ENCODE data around the gene UPK1A.
A peak's percentile ranks its signal among the peaks of the same experiment; 100 is the strongest.
"Not testable (repeated sequence)": the region's sequence is repeated elsewhere in the genome, so short reads cannot be mapped to it uniquely, and the experiment has no call there.

The UPK1A gene

DNA sequence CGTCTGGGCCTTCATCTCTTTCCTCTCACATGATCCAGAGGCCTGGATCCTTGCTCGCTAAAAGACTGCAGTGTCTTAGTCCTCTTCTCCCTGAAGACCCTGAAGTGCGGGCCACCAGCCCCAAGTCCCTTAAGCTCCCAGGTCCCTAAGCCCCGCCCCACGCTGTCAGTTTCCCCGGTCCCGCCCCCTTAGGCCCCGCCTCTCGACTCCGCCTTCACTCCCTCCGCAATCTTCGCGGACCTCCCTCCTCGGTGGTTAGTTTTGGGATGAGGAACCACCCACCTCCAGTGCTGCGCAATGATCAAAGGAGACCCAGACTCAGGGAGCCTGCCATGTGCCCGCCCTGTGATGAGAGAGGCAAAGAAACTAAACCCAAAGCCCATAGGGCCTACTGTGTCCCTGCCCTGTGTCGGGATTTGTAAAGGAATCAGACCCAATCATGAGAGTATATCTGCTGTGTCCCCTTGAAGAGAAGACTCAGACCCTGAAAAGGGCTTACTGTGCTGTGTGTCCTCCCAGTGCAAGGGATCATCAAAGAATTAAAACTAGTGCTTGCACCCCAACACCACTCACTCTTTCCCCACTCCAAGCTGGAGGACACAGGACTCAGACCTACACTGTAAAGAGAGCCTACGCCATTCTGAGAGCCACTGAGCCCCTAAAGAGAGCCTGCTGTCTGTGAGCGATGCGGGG, 21.2 kb upstream of the UPK1A start:
- DNase-seq = peak; percentile 88

GRCh38 chr19:35645680-35646511, 20.4 kb upstream of the UPK1A start:
- DNase-seq = peak; percentile 23

DNA sequence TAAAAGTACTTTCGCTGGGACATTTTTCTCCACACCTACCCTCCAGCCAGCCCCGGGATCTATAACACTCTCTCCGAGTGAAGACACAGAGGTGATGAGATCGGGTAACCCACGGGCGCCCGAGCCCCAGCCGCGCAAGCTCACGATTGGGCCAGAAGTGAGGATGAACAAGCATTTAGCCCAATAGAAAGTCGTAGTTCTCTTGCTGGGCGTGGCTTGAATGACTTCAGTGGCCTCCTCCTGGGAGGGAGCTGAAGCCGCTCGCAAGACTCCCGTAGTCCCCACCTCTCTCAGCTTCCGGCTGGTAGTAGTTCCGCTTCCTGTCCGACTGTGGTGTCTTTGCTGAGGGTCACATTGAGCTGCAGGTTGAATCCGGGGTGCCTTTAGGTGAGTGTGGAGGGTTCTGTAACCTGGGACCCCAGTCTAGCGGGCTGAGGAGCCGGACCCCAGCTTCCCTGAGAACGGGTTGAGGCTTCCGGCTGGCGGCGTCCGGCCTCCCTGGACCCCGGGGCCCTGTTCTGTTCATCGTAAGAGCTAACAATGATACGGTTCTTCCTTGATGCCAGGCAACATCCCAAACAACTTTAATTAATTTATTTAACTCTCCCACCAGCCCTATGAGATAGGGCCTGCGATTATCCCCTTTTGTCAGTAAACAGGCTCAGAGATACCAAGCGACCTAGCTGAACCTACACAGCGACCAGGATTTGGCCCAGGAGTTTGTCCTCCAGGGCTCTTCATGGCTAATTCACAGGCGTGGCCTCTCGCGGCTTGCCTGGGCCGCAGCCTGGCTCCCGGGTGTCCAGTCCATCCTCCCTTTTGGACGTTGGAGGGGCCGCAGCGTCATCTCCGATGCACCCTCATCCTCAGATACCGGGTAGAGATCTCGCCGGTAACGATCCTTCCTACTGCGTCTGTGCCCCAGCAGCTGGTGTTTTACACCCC, 18.0 kb upstream of the UPK1A start, which contains the start of gene COX6B1:
Gene COX6B1 (plus strand): TSS at position 307 of the 945 bp plus-strand sequence. CDS start 2,921 bp downstream, outside the sequence.
- DNase-seq = peak; percentile 100

DNA sequence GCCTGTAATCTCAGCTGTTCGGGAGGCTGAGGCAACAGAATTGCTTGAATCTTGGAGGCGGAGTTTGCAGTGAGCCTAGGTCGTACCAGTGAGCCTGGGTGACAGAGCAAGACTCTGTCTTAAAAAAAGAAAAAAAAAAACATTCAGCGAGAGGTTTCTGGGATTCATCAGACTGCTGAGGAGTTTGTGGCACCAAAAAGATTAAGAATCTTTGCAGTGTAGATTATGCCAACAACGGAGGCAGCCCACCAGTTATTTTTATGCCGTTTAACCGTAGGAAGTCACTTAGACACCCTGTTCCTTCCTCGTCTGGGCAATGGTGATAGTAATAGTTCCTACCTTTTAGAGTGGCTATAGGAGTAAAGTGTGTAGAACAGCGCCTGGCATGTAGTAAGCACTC, 15.7 kb upstream of the UPK1A start:
- no peak for DNase-seq

GRCh38 chr19:35654828-35655227, 11.5 kb upstream of the UPK1A start:
- not testable (repeated sequence) for DNase-seq

GRCh38 chr19:35655600-35655999, 10.7 kb upstream of the UPK1A start:
- DNase-seq = no peak

DNA sequence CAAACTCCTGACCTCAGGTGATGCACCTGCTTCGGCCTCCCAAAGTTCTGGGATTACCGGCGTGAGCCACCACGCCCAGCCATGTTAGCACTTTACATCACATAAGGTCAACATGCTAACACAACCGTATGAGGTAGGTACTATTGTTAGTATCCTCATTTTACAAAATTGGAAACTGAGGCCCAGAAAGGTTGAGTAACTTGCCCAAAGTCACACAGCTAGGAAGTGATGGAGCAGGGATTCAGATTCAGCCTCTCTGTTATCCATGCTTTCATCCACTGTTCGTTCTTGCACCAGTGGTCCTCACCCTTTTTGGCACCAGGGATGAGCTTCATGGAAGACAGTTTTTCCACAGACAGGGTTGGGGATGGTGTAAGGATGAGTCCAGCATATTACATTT, 9.6 kb upstream of the UPK1A start:
- DNase-seq = no peak

GRCh38 chr19:35657904-35658700, 8.2 kb upstream of the UPK1A start:
- DNase-seq = peak; percentile 45

DNA sequence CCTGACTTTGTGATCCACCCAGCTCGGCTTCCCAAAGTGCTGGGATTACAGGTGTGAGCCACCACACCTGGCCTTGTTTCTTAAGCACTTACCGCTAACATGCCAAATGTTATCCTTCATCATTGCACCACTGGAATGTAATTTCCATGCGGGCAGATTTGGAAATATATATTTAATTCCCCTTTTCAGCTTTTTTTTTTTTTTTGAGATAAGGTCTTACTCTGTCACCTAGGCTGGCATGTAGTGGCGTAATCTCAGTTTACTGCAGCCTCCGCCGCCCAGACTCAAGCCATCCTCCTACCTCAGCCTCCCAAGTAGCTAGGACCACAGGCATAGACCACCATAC, 4.3 kb upstream of the UPK1A start:
- DNase-seq = no peak

DNA sequence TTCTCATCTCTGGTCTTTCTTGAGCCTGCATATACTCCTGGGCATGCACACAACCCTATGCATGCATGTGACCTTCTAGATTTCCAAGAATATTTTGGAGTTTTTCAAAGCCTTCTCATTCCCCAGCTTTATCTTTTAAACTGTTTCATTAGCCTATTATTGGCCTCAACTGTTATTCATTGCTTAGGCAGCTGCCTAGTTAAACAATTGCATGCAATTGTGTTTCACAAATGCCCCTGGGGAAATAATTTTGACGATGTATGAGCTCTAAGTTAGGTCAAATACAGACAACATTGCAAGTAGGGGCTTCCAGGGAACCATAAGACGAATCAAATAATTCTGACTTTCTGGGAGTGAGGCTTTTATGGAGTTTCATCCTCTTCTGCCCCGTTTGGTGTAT, 2.3 kb upstream of the UPK1A start:
- no peak for DNase-seq

- no peak for DNase-seq
These were observed 1.2 kb upstream of the UPK1A start for GRCh38 chr19:35665157-35665556.

DNA sequence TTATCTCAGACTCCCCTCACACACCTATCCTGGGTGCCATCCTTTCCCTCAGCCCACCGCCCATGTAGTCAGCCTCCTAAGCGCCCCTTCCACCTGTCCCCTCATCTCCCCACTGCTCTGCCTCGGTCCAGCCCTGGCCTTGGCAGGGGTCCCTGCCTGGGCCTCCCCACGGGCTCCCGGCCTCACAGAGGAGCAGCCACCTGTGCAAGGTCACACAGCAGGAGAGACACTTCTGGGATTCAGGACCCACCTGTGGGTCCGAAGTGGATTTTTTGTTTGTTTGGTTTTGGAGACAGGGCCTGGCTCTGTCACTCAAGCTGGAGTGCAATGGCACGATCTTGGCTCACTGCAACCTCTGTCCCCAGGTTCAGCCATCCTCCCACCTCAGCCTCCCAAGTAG, 713 bp upstream of the UPK1A start:
- no peak for DNase-seq

GRCh38 chr19:35669566-35669965, 3.2 kb downstream of the UPK1A start:
- no peak for DNase-seq

GRCh38 chr19:35669974-35670373, 3.7 kb downstream of the UPK1A start:
- peak; percentile 41 for DNase-seq

GRCh38 chr19:35670686-35671085, 4.4 kb downstream of the UPK1A start:
- no peak for DNase-seq

- peak; percentile 39 for DNase-seq
These were observed 5.5 kb downstream of the UPK1A start for GRCh38 chr19:35671818-35672217.

DNA sequence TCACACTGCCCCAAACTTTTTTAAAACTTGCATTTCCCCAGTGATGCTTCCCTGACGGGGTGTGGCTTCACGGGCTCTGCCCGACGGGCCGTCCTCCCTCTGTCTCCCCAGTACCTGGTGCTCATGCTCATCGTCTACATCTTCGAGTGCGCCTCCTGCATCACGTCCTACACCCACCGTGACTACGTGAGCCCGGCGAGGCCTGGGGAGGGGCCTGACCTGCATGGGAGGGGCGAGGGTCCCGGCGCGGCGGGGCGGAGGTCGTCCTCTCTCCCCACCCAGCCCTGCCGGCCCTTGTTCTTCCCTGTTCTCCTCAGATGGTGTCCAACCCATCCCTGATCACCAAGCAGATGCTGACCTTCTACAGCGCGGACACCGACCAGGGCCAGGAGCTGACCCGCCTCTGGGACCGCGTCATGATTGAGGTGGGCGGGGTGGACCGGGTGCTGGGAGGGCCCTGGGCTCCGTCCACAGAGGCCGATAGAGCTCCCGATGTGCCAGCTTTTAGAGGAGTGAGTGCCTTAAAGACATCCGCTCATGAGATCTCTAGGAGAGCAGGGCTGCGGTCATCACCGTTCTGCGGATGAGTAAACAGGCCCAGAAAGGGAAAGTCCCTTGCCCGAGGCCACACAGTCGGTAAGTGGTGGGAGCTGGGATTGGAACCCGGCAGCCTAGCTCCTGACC, 6.9 kb downstream of the UPK1A start:
- DNase-seq = peak; percentile 92

DNA sequence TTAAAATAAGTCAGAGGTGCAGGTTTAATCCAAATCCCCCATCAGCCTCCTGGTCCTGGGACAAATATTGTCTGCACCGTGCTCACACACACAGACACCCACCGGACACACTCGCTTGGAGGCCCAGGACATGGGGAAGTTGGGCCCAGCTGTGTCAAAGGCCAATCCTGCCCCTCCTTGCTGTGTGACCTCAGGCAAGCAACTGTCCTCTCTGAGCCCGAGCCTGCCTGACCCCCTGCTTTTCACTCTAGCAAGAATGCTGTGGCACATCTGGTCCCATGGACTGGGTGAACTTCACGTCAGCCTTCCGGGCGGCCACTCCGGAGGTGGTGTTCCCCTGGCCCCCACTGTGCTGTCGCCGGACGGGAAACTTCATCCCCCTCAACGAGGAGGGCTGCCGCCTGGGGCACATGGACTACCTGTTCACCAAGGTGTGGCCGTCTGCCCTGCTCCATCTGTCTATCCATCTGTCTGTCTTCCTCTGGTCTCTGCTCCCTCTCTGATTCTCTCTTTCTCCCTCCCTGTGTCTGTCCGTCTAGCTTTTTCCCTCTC, 9.3 kb downstream of the UPK1A start:
- DNase-seq = no peak

DNA sequence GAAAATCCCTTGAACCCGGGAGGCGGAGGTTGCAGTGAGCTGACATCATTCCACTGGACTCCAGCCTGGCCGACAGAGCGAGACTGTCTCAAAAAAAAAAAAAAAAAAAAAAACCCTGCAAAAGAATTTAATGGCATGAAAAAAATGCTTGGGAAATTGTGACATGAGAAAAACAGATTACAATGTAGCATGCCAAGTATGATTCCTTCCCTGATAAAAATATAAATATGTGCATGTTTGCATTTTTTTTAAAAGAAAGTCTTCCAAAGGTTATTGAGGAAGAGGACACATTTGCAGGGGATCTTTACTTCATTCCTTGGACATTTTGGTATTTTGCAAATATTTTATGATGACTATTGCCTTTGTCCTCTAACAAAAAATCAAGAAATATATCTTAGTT, 23.5 kb downstream of the UPK1A start:
- no peak for DNase-seq

GRCh38 chr19:35691106-35691505, 24.8 kb downstream of the UPK1A start:
- DNase-seq = not testable (repeated sequence)

GRCh38 chr19:35692010-35692409, 25.7 kb downstream of the UPK1A start:
- DNase-seq = peak; percentile 60

Measured in DMS53 (cell line).